Cardiac muscle cell (in vitro differentiated cells and primary cell): ENCODE results near the gene MUC5B. TPM values are rescaled to one million over a fixed set of nuclear protein-coding genes. Genes with fewer than 3 reads are reported as not detected.

Source experiments
- DNase-seq, 2 donors: peaks; one replicate each; pipeline versions ENCODE4 v3.0.0 to v3.0.0-alpha.2; 2010 to 2017; ENCODE audit warnings: low read depth in 1 of 2, low spot score in 1 of 2
- H3K27ac ChIP-seq: fragments of 200-600 bp; sonication (generic); 2 replicates; pipeline ENCODE4 v1.5.1; 2016
- H3K27me3 ChIP-seq: fragments of 200-600 bp; sonication (generic); 2 replicates; pipeline ENCODE4 v1.6.0; 2016; ENCODE audit warnings: control low read depth
- H3K36me3 ChIP-seq: fragments of 200-600 bp; sonication (generic); 2 replicates; pipeline ENCODE4 v1.5.1; 2016; ENCODE audit warnings: control low read depth
- H3K4me1 ChIP-seq: fragments of 200-600 bp; sonication (generic); 2 replicates; pipeline ENCODE4 v1.8.1; 2017; ENCODE audit warnings: low read depth, mild to moderate bottlenecking, mixed run types
- H3K4me3 ChIP-seq: fragments of 200-600 bp; sonication (generic); 2 replicates; pipeline ENCODE4 v1.5.1; 2016; ENCODE audit warnings: mild to moderate bottlenecking
- H3K9me3 ChIP-seq: fragments of 200-600 bp; sonication (generic); 2 replicates; pipeline ENCODE4 v1.5.1; 2017; ENCODE audit warnings: low read depth, mild to moderate bottlenecking, control low read depth
- polyA plus RNA-seq: library from polyadenylated mRNA; unstranded; fragments of >200 nt; fragmentation: Nextera tagmentation; extraction: Ambion mirVana; gene quantifications from 2 replicates; pipeline ENCODE4 v1.2.1, GENCODE V29; 2016
- total RNA-seq: library from RNA; depleted of rRNA; stranded (reverse); fragments of >200 nt; gene quantifications from 2 replicates; pipeline ENCODE4 v1.2.3, GENCODE V29; 2016
- TF ChIP-seq, protein P1 (sequence below): IDR thresholded peaks from 2 replicates; pipeline ENCODE4 v1.5.1; 2012; ENCODE audit warnings: low read depth, mild to moderate bottlenecking, low read length

The MUC5B gene
- total and polyA plus RNA-seq, 2 experiments from 2014 or later, result not detected

DNA sequence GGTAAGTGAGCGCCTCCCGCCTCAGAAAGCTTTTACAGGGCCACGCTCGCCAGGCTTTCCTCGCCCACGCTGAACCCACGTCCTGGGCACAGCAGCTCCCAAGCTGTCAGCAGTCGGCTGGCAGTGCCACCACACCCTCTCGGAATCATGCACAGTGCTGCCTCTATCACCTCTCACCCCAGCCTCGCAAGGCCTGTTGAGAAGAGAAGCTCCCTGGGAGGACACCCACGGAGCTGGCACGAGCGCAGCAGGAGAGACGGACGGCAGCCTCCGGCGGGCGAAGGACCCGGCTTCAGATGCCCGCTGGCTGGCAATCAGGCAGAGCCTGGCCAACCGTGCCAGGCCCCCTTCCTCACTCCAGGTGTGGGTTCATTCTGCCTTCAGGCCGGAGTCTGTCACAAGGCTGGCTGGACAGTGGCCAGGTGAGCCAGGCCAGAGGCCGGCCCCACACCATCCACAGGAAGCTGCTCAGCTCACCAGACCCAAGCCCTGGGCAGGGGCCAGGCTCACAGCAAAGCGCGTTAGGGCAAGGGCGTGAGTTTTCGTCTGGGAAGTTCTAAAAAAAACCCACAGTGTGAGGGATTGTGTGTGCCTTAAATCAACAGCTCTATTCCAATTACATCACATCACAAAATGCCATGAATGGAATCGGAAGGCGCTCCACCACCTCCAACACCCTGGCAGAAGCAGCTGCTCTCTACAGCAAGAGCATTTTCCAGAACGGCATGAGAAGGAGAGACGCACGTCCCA, 53.4 kb downstream of the MUC5B start:
- H3K4me1 ChIP-seq, result peaks cover 6% of the 10 kb centered on the region
- H3K36me3 ChIP-seq, result no peaks in the 10 kb centered on the region
- no peak overlapping the region for H3K4me3 ChIP-seq
- H3K27ac ChIP-seq, result no peak overlapping the region
- no peak for DNase-seq
- TF ChIP-seq, protein P1, sequence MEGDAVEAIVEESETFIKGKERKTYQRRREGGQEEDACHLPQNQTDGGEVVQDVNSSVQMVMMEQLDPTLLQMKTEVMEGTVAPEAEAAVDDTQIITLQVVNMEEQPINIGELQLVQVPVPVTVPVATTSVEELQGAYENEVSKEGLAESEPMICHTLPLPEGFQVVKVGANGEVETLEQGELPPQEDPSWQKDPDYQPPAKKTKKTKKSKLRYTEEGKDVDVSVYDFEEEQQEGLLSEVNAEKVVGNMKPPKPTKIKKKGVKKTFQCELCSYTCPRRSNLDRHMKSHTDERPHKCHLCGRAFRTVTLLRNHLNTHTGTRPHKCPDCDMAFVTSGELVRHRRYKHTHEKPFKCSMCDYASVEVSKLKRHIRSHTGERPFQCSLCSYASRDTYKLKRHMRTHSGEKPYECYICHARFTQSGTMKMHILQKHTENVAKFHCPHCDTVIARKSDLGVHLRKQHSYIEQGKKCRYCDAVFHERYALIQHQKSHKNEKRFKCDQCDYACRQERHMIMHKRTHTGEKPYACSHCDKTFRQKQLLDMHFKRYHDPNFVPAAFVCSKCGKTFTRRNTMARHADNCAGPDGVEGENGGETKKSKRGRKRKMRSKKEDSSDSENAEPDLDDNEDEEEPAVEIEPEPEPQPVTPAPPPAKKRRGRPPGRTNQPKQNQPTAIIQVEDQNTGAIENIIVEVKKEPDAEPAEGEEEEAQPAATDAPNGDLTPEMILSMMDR, result no peak
- no peaks in the 10 kb centered on the region for H3K27me3 ChIP-seq
- H3K9me3 ChIP-seq, result no peaks in the 10 kb centered on the region

DNA sequence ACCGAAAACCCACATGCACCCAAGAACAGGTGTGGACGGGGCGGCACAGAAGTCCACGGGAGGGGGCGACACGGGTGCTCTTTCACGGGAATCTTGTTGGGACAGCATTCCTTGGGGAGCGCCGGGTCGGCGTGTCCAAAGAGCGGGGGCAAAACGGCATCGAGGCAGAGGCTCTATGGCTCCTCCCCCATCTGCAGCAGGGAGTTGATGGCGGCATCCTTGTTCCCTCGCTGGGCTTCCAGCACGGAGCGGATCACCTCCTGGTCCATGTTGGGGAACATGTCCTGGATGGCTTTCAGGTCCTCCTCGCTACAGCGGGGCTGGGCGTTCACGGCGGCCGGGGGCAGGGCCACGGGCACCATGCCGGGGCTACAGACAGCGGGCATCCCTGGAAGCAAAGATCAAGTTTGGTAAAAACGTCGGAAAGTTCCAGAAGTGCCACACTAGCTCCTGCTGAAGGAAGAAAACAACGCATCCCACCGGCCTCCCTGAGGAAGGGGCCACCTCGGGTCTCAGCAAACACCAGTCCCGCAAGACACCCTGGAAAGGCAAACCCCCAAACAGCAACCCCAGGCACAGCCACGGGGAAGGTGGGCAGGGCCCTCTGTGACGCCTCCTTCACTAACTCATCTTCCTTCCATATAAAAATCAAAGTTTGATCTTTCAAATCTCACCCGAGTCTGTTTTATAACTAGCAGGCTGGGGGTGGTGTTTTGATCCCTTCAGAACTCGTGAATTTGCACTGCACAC, 54.2 kb downstream of the MUC5B start:
- H3K9me3 ChIP-seq, result no peaks in the 10 kb centered on the region
- H3K4me1 ChIP-seq, result peaks cover 5% of the 10 kb centered on the region
- no peak for DNase-seq
- TF ChIP-seq, protein P1, result no peak
- no peak overlapping the region for H3K27ac ChIP-seq
- H3K4me3 ChIP-seq, result no peak overlapping the region
- no peaks in the 10 kb centered on the region for H3K36me3 ChIP-seq
- H3K27me3 ChIP-seq, result no peaks in the 10 kb centered on the region

DNA sequence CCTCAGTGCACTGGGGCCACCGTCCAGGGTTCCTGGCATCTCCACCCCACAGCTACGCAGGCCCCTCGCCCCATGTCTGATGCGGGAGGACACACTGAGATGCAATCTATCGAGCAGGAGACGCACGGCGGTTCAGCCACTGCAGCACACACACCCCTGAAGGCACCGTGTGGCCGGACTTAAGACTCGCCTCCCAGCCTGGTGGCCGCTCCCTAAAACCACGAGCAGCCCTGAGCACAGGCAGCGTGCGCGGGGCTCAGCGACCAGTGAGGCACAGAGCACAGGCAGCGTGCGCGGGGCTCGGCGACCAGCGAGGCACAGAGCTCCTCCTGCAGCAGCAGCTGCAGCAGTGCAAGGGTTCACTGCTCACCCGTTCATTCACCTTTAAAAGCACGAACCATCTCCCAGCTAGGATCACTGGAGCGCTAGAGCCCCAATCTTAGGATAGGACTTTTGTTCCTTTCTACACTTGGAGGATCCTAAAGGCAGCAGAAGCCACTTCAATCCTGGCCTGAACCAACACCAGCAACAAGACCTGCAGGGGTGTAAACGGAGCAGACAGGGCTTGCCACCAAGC, 55.2 kb downstream of the MUC5B start:
- Histone ChIP-seq H3K4me1 (peaks cover 5% of the 10 kb centered on the region), H3K4me3 (no peak overlapping the region), H3K9me3 (no peaks in the 10 kb centered on the region), H3K27ac (no peak overlapping the region), H3K36me3 (no peaks in the 10 kb centered on the region), H3K27me3 (no peaks in the 10 kb centered on the region)
- DNase-seq, result no peak
- TF ChIP-seq, protein P1, result no peak

DNA sequence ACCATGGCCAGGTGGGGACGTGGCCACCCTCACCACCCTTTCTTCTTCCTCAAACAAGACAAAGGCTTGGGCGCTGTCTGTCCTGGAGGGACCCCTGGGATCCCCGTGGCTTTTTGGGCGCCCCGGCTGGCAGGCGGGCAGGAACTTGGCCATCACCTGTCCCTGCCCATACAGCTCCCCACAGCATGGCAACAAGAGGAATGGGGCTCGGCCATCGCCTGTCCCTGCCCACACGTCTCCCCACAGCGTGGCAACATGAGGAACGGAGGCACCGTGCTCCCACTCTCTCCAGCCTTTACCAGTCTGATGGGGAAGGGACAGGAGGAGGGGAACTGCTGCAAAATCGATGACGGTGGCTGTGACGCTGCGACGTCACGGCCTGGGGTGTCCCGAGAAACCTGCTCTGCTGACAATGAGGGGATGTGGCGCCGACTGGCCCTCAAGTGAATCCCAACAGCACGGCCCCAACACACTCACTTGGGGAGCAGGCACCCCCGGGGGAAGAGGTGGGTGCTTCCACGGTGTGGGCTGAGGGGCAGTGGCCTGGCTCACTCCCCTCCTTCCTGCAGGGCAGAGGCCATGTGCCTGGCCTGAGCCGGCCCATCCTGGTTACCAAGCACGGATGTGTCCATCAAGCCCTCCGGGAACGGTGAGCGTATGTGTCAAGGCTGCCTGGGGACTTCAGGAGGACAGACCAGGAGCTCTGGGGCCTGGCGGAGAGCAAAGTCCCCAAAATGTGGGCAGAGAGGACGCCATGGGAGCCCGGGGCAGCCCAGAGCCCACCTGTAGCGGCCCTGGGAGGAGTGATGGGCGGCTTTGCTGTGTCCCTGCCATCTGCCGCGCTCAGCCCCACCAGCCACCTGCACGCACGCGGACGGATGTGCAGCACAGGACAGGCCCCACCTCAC, 56.2 kb downstream of the MUC5B start:
- TF ChIP-seq, protein P1, result no peak
- H3K4me3 ChIP-seq, result no peak overlapping the region

DNA sequence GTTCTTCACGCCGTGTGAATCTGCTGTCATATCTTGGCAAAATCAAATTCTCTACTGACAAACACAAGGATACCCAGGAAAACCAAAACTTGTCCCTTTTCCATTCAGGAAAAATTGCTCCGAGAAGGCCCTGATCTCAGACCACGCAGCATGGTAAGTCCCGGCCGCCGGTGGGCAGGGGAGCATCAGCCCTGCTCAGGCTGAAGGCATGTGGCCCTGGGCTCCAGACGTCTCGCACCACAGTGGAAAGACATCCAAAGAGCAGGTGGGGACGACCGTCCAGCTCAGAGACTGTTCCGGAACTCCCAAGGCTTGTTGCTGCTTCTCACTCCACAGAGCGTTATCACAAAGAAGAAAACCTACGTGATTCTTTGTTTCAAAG, 56.8 kb downstream of the MUC5B start:
- Histone ChIP-seq H3K9me3 (no peaks in the 10 kb centered on the region), H3K36me3 (no peaks in the 10 kb centered on the region), H3K4me3 (no peak overlapping the region), H3K4me1 (peaks cover 5% of the 10 kb centered on the region), H3K27ac (no peak overlapping the region), H3K27me3 (no peaks in the 10 kb centered on the region)
- DNase-seq, result no peak
- TF ChIP-seq, protein P1, result no peak

More for the DNA sequence above, 56.2 kb downstream of the MUC5B start:
- H3K9me3 ChIP-seq, result no peaks in the 10 kb centered on the region
- no peaks in the 10 kb centered on the region for H3K27me3 ChIP-seq
- H3K27ac ChIP-seq, result no peak overlapping the region
- peaks cover 5% of the 10 kb centered on the region for H3K4me1 ChIP-seq
- no peak for DNase-seq
- no peaks in the 10 kb centered on the region for H3K36me3 ChIP-seq
